HG02973 (cell line): ENCODE data around the gene PHF11.
"Not testable (repeated sequence)": the region's sequence is repeated elsewhere in the genome, so short reads cannot be mapped to it uniquely, and the experiment has no call there.

Experiments used
- ATAC-seq: cut with Tn5 transposase; IDR thresholded peaks from one replicate; pipeline ENCODE4 v1.9.1; 2021; ENCODE audit warnings: moderate library complexity; ENCODE audit not compliant: unreplicated experiment

The PHF11 gene

GRCh38 chr13:49495783-49496762 is at the start of gene PHF11:
PHF11 (plus strand) TSS chr13:49495953; CDS start chr13:49496002, 49 bp downstream.
- peak; percentile 78 for ATAC-seq

- ATAC-seq, result no peak
These were observed 49.3 kb upstream of the PHF11 start for GRCh38 chr13:49446473-49446872.

- ATAC-seq, result no peak
These were observed 47.0 kb upstream of the PHF11 start for GRCh38 chr13:49448753-49449152.

- no peak for ATAC-seq
These were observed 45.5 kb upstream of the PHF11 start for GRCh38 chr13:49450105-49450819.

- ATAC-seq, result no peak
These were observed 42.9 kb upstream of the PHF11 start for GRCh38 chr13:49452725-49453457.

- no peak for ATAC-seq
These were observed 42.3 kb upstream of the PHF11 start for GRCh38 chr13:49453465-49453864.

GRCh38 chr13:49454388-49455006 is 41.3 kb upstream of the PHF11 start:
- peak; percentile 95 for ATAC-seq

GRCh38 chr13:49455007-49455398 is 40.8 kb upstream of the PHF11 start:
- ATAC-seq, result no peak

- ATAC-seq, result no peak
These were observed 39.6 kb upstream of the PHF11 start for GRCh38 chr13:49456156-49456555.

- no peak for ATAC-seq
These were observed 38.5 kb upstream of the PHF11 start for GRCh38 chr13:49457221-49457620.

- peak; percentile 36 for ATAC-seq
These were observed 36.2 kb upstream of the PHF11 start for GRCh38 chr13:49459580-49459979.

GRCh38 chr13:49464085-49464484 is 31.7 kb upstream of the PHF11 start:
- ATAC-seq, result no peak

GRCh38 chr13:49464621-49465325 is 31.0 kb upstream of the PHF11 start:
- ATAC-seq, result no peak

- ATAC-seq, result no peak
These were observed 29.4 kb upstream of the PHF11 start for GRCh38 chr13:49466292-49466838.

- no peak for ATAC-seq
These were observed 23.6 kb upstream of the PHF11 start for GRCh38 chr13:49472186-49472585.

GRCh38 chr13:49476529-49476928 is 19.2 kb upstream of the PHF11 start:
- no peak for ATAC-seq

- no peak for ATAC-seq
These were observed 14.0 kb upstream of the PHF11 start for GRCh38 chr13:49481788-49482187.

GRCh38 chr13:49488563-49488962 is 7.2 kb upstream of the PHF11 start:
- ATAC-seq, result no peak

- ATAC-seq, result no peak
These were observed 1.1 kb upstream of the PHF11 start for GRCh38 chr13:49494645-49495044.

GRCh38 chr13:49496837-49497236 is 1.1 kb downstream of the PHF11 start:
- ATAC-seq, result not testable (repeated sequence)
